ENCODE measurements around the gene BTNL2.

The BTNL2 gene

GRCh38 chr6:32375739-32376529 is 31.0 kb downstream of the BTNL2 start:
- Histone ChIP-seq H3K4me1 (ENCODE audit: control insufficient read depth in 1 of 2, insufficient read depth in 2 of 2, low read length in 2 of 2) (no peaks in the 10 kb centered on the region), H3K4ac (ENCODE audit: low read depth, low read length) (no peak overlapping the region), H2BK5ac (ENCODE audit: low read depth, low read length, poor library complexity) (no peak overlapping the region), H4K12ac (ENCODE audit: low read depth, low read length) (no peak overlapping the region), H2BK120ac (ENCODE audit: insufficient read depth, low read length, poor library complexity) (no peak overlapping the region), H3K23ac (ENCODE audit: low read length) (no peak overlapping the region), H3K14ac (ENCODE audit: low read length) (no peak overlapping the region), H3K9ac (ENCODE audit: low read length) (no peak overlapping the region), H2AK5ac (ENCODE audit: low read length) (no peak overlapping the region), H3K79me2 (ENCODE audit: control insufficient read depth, insufficient read depth, low read length, poor library complexity) (no peaks in the 10 kb centered on the region), H3K9me3 (ENCODE audit: insufficient read depth, low read depth, low read length) (no peaks in the 10 kb centered on the region), H2BK12ac (ENCODE audit: low read length) (no peak overlapping the region), H3K4me3 (ENCODE audit: low read depth, low read length) (no peak overlapping the region), H4K91ac (ENCODE audit: low read depth, low read length) (no peak overlapping the region), H3K36me3 (ENCODE audit: control insufficient read depth in 1 of 2, insufficient read depth in 2 of 2, low read length in 2 of 2) (no peaks in the 10 kb centered on the region), H2AFZ (ENCODE audit: insufficient read depth, low read length, poor library complexity) (no peak overlapping the region), H3K27me3 (ENCODE audit: insufficient read depth, low read length) (no peaks in the 10 kb centered on the region), H3K79me1 (ENCODE audit: low read length) (no peaks in the 10 kb centered on the region), H3K4me2 (ENCODE audit: low read length) (no peak overlapping the region), H3K18ac (ENCODE audit: low read length) (no peak overlapping the region), H4K8ac (ENCODE audit: low read depth, low read length) (no peak overlapping the region), H3K27ac (ENCODE audit: low read depth, low read length) (no peak overlapping the region)
- DNase-seq: no peak
- WGBS (ENCODE audit: extremely low coverage, insufficient coverage, insufficient read length): no CpG with 5 or more reads among the region's 7 CpGs

DNA sequence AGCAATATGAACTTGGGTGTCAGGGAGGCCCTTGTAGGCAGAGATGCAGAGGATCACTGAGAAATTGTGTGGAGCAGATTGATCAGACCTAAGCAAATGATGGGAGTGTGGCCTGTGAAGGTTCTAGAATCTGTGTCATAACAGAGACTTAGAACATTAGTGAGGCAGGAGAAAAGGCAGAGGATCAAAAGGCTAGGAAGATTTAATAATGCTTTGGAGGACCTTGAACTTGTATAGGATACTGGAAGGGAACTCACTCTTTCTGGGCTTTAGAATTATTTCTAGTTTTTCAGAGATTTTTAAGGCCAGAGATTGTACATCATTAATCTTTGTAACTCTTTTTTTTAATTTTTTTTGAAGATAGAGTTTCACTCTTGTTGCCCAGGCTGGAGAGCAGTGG is 35.2 kb downstream of the BTNL2 start, which contains the start of gene TSBP1:
TSBP1 (minus strand) TSS at position 101 of the 400 bp plus-strand sequence. CDS start 197 bp downstream, outside the sequence.
- no peaks in the 10 kb centered on the region for H3K79me1 ChIP-seq (ENCODE audit: low read length)
- no peak within 1 kb of the TSS for H2AFZ ChIP-seq (ENCODE audit: insufficient read depth, low read length, poor library complexity)

DNA sequence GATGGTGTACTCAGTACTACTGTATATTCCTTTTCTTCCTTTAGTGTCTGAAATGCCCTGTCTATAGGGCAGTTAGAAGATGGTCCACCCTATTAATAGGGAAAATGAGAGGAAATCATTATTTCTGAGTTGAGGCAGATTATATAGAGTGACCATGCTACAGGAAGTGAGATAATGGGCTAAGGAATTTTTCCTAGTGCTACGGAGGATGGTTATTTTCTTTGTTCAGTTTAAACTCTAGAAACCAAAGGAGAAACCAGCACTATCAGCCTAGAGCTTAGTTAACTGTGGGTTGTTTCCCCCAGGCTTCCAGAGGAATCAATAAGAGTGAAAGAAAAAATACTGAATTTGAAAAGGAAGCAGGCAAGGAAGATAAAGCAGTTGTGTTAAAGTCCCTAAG is 35.8 kb downstream of the BTNL2 start:
- Histone ChIP-seq H3K9ac (ENCODE audit: low read length) (no peak overlapping the region), H2BK120ac (ENCODE audit: insufficient read depth, low read length, poor library complexity) (no peak overlapping the region), H3K14ac (ENCODE audit: low read length) (no peak overlapping the region), H3K36me3 (ENCODE audit: control insufficient read depth in 1 of 2, insufficient read depth in 2 of 2, low read length in 2 of 2) (no peaks in the 10 kb centered on the region), H3K27me3 (ENCODE audit: insufficient read depth, low read length) (no peaks in the 10 kb centered on the region), H2BK12ac (ENCODE audit: low read length) (no peak overlapping the region), H4K91ac (ENCODE audit: low read depth, low read length) (no peak overlapping the region), H3K23ac (ENCODE audit: low read length) (no peak overlapping the region), H3K4me2 (ENCODE audit: low read length) (no peak overlapping the region), H3K79me2 (ENCODE audit: control insufficient read depth, insufficient read depth, low read length, poor library complexity) (no peaks in the 10 kb centered on the region), H4K12ac (ENCODE audit: low read depth, low read length) (no peak overlapping the region), H2AFZ (ENCODE audit: insufficient read depth, low read length, poor library complexity) (no peak overlapping the region), H3K18ac (ENCODE audit: low read length) (no peak overlapping the region), H2BK5ac (ENCODE audit: low read depth, low read length, poor library complexity) (no peak overlapping the region), H2AK5ac (ENCODE audit: low read length) (no peak overlapping the region), H3K9me3 (ENCODE audit: insufficient read depth, low read depth, low read length) (no peaks in the 10 kb centered on the region), H4K8ac (ENCODE audit: low read depth, low read length) (no peak overlapping the region), H3K79me1 (ENCODE audit: low read length) (no peaks in the 10 kb centered on the region), H3K27ac (ENCODE audit: low read depth, low read length) (no peak overlapping the region), H3K4me3 (ENCODE audit: low read depth, low read length) (no peak overlapping the region), H3K4me1 (ENCODE audit: control insufficient read depth in 1 of 2, insufficient read depth in 2 of 2, low read length in 2 of 2) (no peaks in the 10 kb centered on the region), H3K4ac (ENCODE audit: low read depth, low read length) (no peak overlapping the region)
- DNase-seq: no peak
- WGBS (ENCODE audit: extremely low coverage, insufficient coverage, insufficient read length): no CpG with 5 or more reads among the region's 1 CpG

More for the DNA sequence above, 35.2 kb downstream of the BTNL2 start, which contains the start of gene TSBP1:
- Histone ChIP-seq H3K14ac (ENCODE audit: low read length) (no peak within 1 kb of the TSS), H3K79me2 (ENCODE audit: control insufficient read depth, insufficient read depth, low read length, poor library complexity) (no peaks in the 10 kb centered on the region), H3K27me3 (ENCODE audit: insufficient read depth, low read length) (no peaks in the 10 kb centered on the region), H3K23ac (ENCODE audit: low read length) (no peak within 1 kb of the TSS), H2BK5ac (ENCODE audit: low read depth, low read length, poor library complexity) (no peak within 1 kb of the TSS), H3K4ac (ENCODE audit: low read depth, low read length) (no peak within 1 kb of the TSS), H3K4me3 (ENCODE audit: low read depth, low read length) (no peak within 1 kb of the TSS), H4K8ac (ENCODE audit: low read depth, low read length) (no peak within 1 kb of the TSS), H3K9me3 (ENCODE audit: insufficient read depth, low read depth, low read length) (no peaks in the 10 kb centered on the region), H2BK120ac (ENCODE audit: insufficient read depth, low read length, poor library complexity) (no peak within 1 kb of the TSS), H3K27ac (ENCODE audit: low read depth, low read length) (no peak within 1 kb of the TSS), H3K4me1 (ENCODE audit: control insufficient read depth in 1 of 2, insufficient read depth in 2 of 2, low read length in 2 of 2) (no peaks in the 10 kb centered on the region), H3K9ac (ENCODE audit: low read length) (no peak within 1 kb of the TSS), H4K91ac (ENCODE audit: low read depth, low read length) (no peak within 1 kb of the TSS), H3K4me2 (ENCODE audit: low read length) (no peak within 1 kb of the TSS), H4K12ac (ENCODE audit: low read depth, low read length) (no peak within 1 kb of the TSS), H2BK12ac (ENCODE audit: low read length) (no peak within 1 kb of the TSS), H2AK5ac (ENCODE audit: low read length) (no peak within 1 kb of the TSS), H3K36me3 (ENCODE audit: control insufficient read depth in 1 of 2, insufficient read depth in 2 of 2, low read length in 2 of 2) (no peaks in the 10 kb centered on the region), H3K18ac (ENCODE audit: low read length) (no peak within 1 kb of the TSS)
- DNase-seq: no peak

- no peak overlapping the region for H3K27ac ChIP-seq (ENCODE audit: low read depth, low read length)
- DNase-seq: no peak
- no peak overlapping the region for H2AK5ac ChIP-seq (ENCODE audit: low read length)
- no peak overlapping the region for H3K4me3 ChIP-seq (ENCODE audit: low read depth, low read length)
- no peak overlapping the region for H2BK120ac ChIP-seq (ENCODE audit: insufficient read depth, low read length, poor library complexity)
- no peaks in the 10 kb centered on the region for H3K4me1 ChIP-seq (ENCODE audit: control insufficient read depth in 1 of 2, insufficient read depth in 2 of 2, low read length in 2 of 2)
- H3K79me2 ChIP-seq (ENCODE audit: control insufficient read depth, insufficient read depth, low read length, poor library complexity): no peaks in the 10 kb centered on the region
- H3K9ac ChIP-seq (ENCODE audit: low read length): no peak overlapping the region
- no peaks in the 10 kb centered on the region for H3K9me3 ChIP-seq (ENCODE audit: insufficient read depth, low read depth, low read length)
- no peak overlapping the region for H4K91ac ChIP-seq (ENCODE audit: low read depth, low read length)
- no peak overlapping the region for H4K8ac ChIP-seq (ENCODE audit: low read depth, low read length)
- no peak overlapping the region for H2BK12ac ChIP-seq (ENCODE audit: low read length)
- H3K4ac ChIP-seq (ENCODE audit: low read depth, low read length): no peak overlapping the region
- no peak overlapping the region for H2AFZ ChIP-seq (ENCODE audit: insufficient read depth, low read length, poor library complexity)
- H3K14ac ChIP-seq (ENCODE audit: low read length): no peak overlapping the region
- H3K36me3 ChIP-seq (ENCODE audit: control insufficient read depth in 1 of 2, insufficient read depth in 2 of 2, low read length in 2 of 2): no peaks in the 10 kb centered on the region
- H3K23ac ChIP-seq (ENCODE audit: low read length): no peak overlapping the region
- WGBS (ENCODE audit: extremely low coverage, insufficient coverage, insufficient read length): 100% methylated on average over 1 of the region's 2 CpGs
- H4K12ac ChIP-seq (ENCODE audit: low read depth, low read length): no peak overlapping the region
- no peak overlapping the region for H3K18ac ChIP-seq (ENCODE audit: low read length)
- H2BK5ac ChIP-seq (ENCODE audit: low read depth, low read length, poor library complexity): no peak overlapping the region
- H3K79me1 ChIP-seq (ENCODE audit: low read length): no peaks in the 10 kb centered on the region
- no peak overlapping the region for H3K4me2 ChIP-seq (ENCODE audit: low read length)
- no peaks in the 10 kb centered on the region for H3K27me3 ChIP-seq (ENCODE audit: insufficient read depth, low read length)
Observed at GRCh38 chr6:32370505-32370904, 36.5 kb downstream of the BTNL2 start.

Data from trophoblast cell (in vitro differentiated cells and primary cell).